H1 (cell line): ENCODE measurements around the gene DNAJC6. TPM values are rescaled to one million over a fixed set of nuclear protein-coding genes. Genes with fewer than 3 reads are reported as not detected.

Experiments used
- CTCF ChIA-PET: fragments of 300-600 bp; sonication (Branson Sonifier 250); formaldehyde crosslinking; loops from one replicate; lab custom pipeline; 2021; ENCODE audit not compliant: partially characterized antibody; lab: Charles Lee
- POLR2A ChIA-PET: fragments of 300-600 bp; sonication (Branson Sonifier 250); formaldehyde crosslinking; loops from one replicate; lab custom pipeline; 2021; ENCODE audit warnings: inconsistent platforms; ENCODE audit not compliant: partially characterized antibody; lab: Charles Lee
- DNase-seq, 2 experiments: peaks; one replicate each; pipeline versions ENCODE4 v3.0.0 to v3.0.0-alpha.2; 2010 to 2022; ENCODE audit warnings: low spot score in 2 of 2, low read depth in 1 of 2, mixed read lengths in 1 of 2
- FAIRE-seq: peaks from 2 replicates; lab custom pipeline; 2011; peaks lifted over from hg19 to GRCh38; lab: Jason Lieb, UNC
- H2AFZ ChIP-seq: 2 replicates; pipeline ENCODE4 v1.8.1; 2012; ENCODE audit warnings: low read length, inconsistent platforms
- H2AK5ac ChIP-seq: 2 replicates; pipeline ENCODE4 v1.6.1; 2013; ENCODE audit warnings: low read depth, low read length
- H2BK120ac ChIP-seq: replicated peaks from 2 replicates; pipeline ENCODE3; 2013; ENCODE audit warnings: low read depth, low read length, inconsistent platforms
- H2BK12ac ChIP-seq: 2 replicates; pipeline ENCODE4 v1.6.1; 2013; ENCODE audit warnings: low read depth, low read length
- H2BK15ac ChIP-seq: 2 replicates; pipeline ENCODE4 v1.6.1; 2013; ENCODE audit warnings: low read length
- H2BK20ac ChIP-seq: 2 replicates; pipeline ENCODE4 v1.6.1; 2013; ENCODE audit warnings: low read length
- H2BK5ac ChIP-seq: 2 replicates; pipeline ENCODE4 v1.6.1; 2013; ENCODE audit warnings: low read depth, low read length
- H3K14ac ChIP-seq: 2 replicates; pipeline ENCODE4 v1.6.1; 2013; ENCODE audit warnings: inconsistent platforms; ENCODE audit not compliant: insufficient read length
- H3K18ac ChIP-seq: 2 replicates; pipeline ENCODE4 v1.6.1; 2013; ENCODE audit warnings: low read length; ENCODE audit errors: extremely low read depth
- H3K23ac ChIP-seq: 2 replicates; pipeline ENCODE4 v1.6.1; 2013; ENCODE audit warnings: inconsistent platforms; ENCODE audit not compliant: insufficient read length
- H3K23me2 ChIP-seq: 2 replicates; pipeline ENCODE4 v1.6.1; 2013; ENCODE audit warnings: low read depth, low read length
- H3K27ac ChIP-seq: 2 replicates; pipeline ENCODE4 v1.6.1; 2011; ENCODE audit warnings: low read depth, low read length, inconsistent platforms
- H3K27me3 ChIP-seq, 4 experiments: replicated peaks in 1 of 4; 1 replicate in 1 of 4; 2 replicates in 3 of 4; pipeline versions ENCODE4 v1.6.1 to v1.8.1; 2011 to 2013; ENCODE audit warnings: low read length in 3 of 4, mild to moderate bottlenecking in 3 of 4, inconsistent platforms in 2 of 4, mixed read lengths in 2 of 4, moderate library complexity in 1 of 4; ENCODE audit not compliant: control insufficient read depth in 3 of 4, insufficient read depth in 3 of 4; ENCODE audit errors: extremely low read depth in 1 of 4
- H3K36me3 ChIP-seq, 4 experiments: 2 replicates each; pipeline versions ENCODE4 v1.6.1 to v1.8.1; 2011 to 2013; ENCODE audit warnings: mild to moderate bottlenecking in 4 of 4, low read length in 3 of 4, moderate library complexity in 2 of 4, control low read depth in 1 of 4, inconsistent platforms in 1 of 4; ENCODE audit not compliant: insufficient read depth in 4 of 4, control insufficient read depth in 2 of 4
- H3K4ac ChIP-seq: replicated peaks from 2 replicates; pipeline ENCODE3; 2013; ENCODE audit warnings: low read length, low read depth, mixed read lengths, inconsistent platforms; ENCODE audit not compliant: insufficient read length
- H3K4me1 ChIP-seq, 4 experiments: replicated peaks in 1 of 4; 1 replicate in 1 of 4; 2 replicates in 3 of 4; pipeline versions ENCODE4 v1.6.1 to v1.8.1; 2011 to 2013; ENCODE audit warnings: low read length in 3 of 4, inconsistent platforms in 2 of 4, mixed read lengths in 1 of 4; ENCODE audit not compliant: insufficient read depth in 4 of 4, control insufficient read depth in 3 of 4
- H3K4me2 ChIP-seq, 2 experiments: 2 replicates each; pipeline versions ENCODE4 v1.6.1 to v1.8.1; 2011 to 2013; ENCODE audit warnings: low read depth in 2 of 2, low read length in 2 of 2, control low read depth in 1 of 2, inconsistent platforms in 1 of 2, mild to moderate bottlenecking in 1 of 2; ENCODE audit not compliant: insufficient read depth in 1 of 2
- H3K4me3 ChIP-seq, 4 experiments: fragments of 200-600, 300-600 bp in 1 of 4; sonication (generic), shearing (Covaris generic), sonication (Bioruptor Twin) in 1 of 4; 2 replicates each; pipeline versions ENCODE4 v1.5.1 to v1.8.1; 2011 to 2016; ENCODE audit warnings: low read length in 4 of 4, low read depth in 3 of 4, control low read depth in 2 of 4, inconsistent platforms in 2 of 4, mild to moderate bottlenecking in 2 of 4, mixed read lengths in 1 of 4, moderate library complexity in 1 of 4; ENCODE audit not compliant: insufficient read depth in 2 of 4; ENCODE audit errors: extremely low read depth in 1 of 4
- H3K56ac ChIP-seq: replicated peaks from 2 replicates; pipeline ENCODE3; 2013; ENCODE audit warnings: low read depth, mild to moderate bottlenecking, mixed read lengths, low read length, inconsistent platforms; ENCODE audit not compliant: insufficient read length
- H3K79me1 ChIP-seq: 2 replicates; pipeline ENCODE4 v1.6.1; 2013; ENCODE audit warnings: low read depth, low read length, control low read depth
- H3K79me2 ChIP-seq, 2 experiments: 2 replicates each; pipeline versions ENCODE4 v1.6.1 to v1.8.1; 2012 to 2013; ENCODE audit warnings: low read length in 2 of 2, mild to moderate bottlenecking in 2 of 2, inconsistent platforms in 1 of 2; ENCODE audit not compliant: insufficient read depth in 2 of 2, control insufficient read depth in 1 of 2
- H3K9ac ChIP-seq, 4 experiments: replicated peaks in 1 of 4; 1 replicate in 1 of 4; 2 replicates in 3 of 4; pipeline versions ENCODE4 v1.6.1 to v1.8.1; 2011 to 2013; ENCODE audit warnings: low read depth in 3 of 4, low read length in 3 of 4, control low read depth in 2 of 4, mild to moderate bottlenecking in 2 of 4, moderate library complexity in 2 of 4, inconsistent platforms in 1 of 4; ENCODE audit errors: extremely low read depth in 1 of 4
- H3K9me3 ChIP-seq, 2 experiments: 2 replicates each; pipeline versions ENCODE4 v1.6.1 to v1.8.1; 2012 to 2013; ENCODE audit warnings: mild to moderate bottlenecking in 2 of 2, moderate library complexity in 2 of 2, control low read depth in 1 of 2, inconsistent platforms in 1 of 2, low read depth in 1 of 2, low read length in 1 of 2, mixed read lengths in 1 of 2; ENCODE audit not compliant: insufficient read depth in 2 of 2
- H4K20me1 ChIP-seq, 2 experiments: replicated peaks in 1 of 2; 2 replicates each; pipeline versions ENCODE3 to v1.8.1; 2011 to 2013; ENCODE audit warnings: inconsistent platforms in 2 of 2, low read length in 2 of 2, mild to moderate bottlenecking in 1 of 2; ENCODE audit not compliant: insufficient read depth in 2 of 2, control insufficient read depth in 1 of 2
- H4K5ac ChIP-seq: 2 replicates; pipeline ENCODE4 v1.6.1; 2013; ENCODE audit warnings: low read length, low read depth, mixed read lengths, inconsistent platforms; ENCODE audit not compliant: insufficient read length
- H4K8ac ChIP-seq: 2 replicates; pipeline ENCODE4 v1.8.0; 2013; ENCODE audit warnings: mild to moderate bottlenecking, moderate library complexity, low read length, inconsistent platforms; ENCODE audit not compliant: insufficient read depth; ENCODE audit errors: extremely low read depth
- H4K91ac ChIP-seq: replicated peaks from 2 replicates; pipeline ENCODE3; 2013; ENCODE audit warnings: low read length, mixed read lengths, inconsistent platforms; ENCODE audit not compliant: insufficient read length
- ATF3 ChIP-seq: IDR thresholded peaks from 2 replicates; pipeline ENCODE4 v1.6.1; 2011; ENCODE audit warnings: low read depth, mild to moderate bottlenecking, low read length; ENCODE audit not compliant: insufficient read depth
- CHD2 ChIP-seq: IDR thresholded peaks from 2 replicates; pipeline ENCODE4 v1.6.1; 2012; ENCODE audit warnings: low read length, improper control_type of control experiment
- EGR1 ChIP-seq: IDR thresholded peaks from 2 replicates; pipeline ENCODE4 v1.6.1; 2011; ENCODE audit warnings: low read depth, low read length, borderline replicate concordance
- JUN ChIP-seq: IDR thresholded peaks from 2 replicates; pipeline ENCODE4 v1.6.1; 2011; ENCODE audit warnings: low read depth, mild to moderate bottlenecking, improper control_type of control experiment, low read length
- RFX5 ChIP-seq: IDR thresholded peaks from 2 replicates; pipeline ENCODE4 v1.6.1; 2011; ENCODE audit warnings: low read depth, low read length, improper control_type of control experiment, borderline replicate concordance
- SAP30 ChIP-seq: fragments of 300-600 bp; sonication (generic); IDR thresholded peaks from 2 replicates; pipeline ENCODE4 v1.7.1; 2012; ENCODE audit warnings: low read length, moderate library complexity, mild to moderate bottlenecking, inconsistent platforms; ENCODE audit not compliant: insufficient read depth, insufficient replicate concordance
- SIX5 ChIP-seq: IDR thresholded peaks from 2 replicates; pipeline ENCODE4 v1.6.1; 2011; ENCODE audit warnings: mild to moderate bottlenecking, low read depth, low read length
- SP1 ChIP-seq: IDR thresholded peaks from 2 replicates; pipeline ENCODE4 v1.6.1; 2011; ENCODE audit warnings: low read depth, low read length
- SUZ12 ChIP-seq: fragments of 200-600 bp; sonication (generic); IDR thresholded peaks from 2 replicates; pipeline ENCODE4 v1.6.1; 2012; ENCODE audit warnings: mild to moderate bottlenecking, inconsistent platforms, low read length, moderate library complexity, mixed read lengths
- TAF7 ChIP-seq: optimal IDR thresholded peaks from 2 replicates; pipeline ENCODE3; 2011; ENCODE audit warnings: low read depth, mild to moderate bottlenecking, inconsistent platforms, low read length, moderate library complexity, borderline replicate concordance
- USF2 ChIP-seq: IDR thresholded peaks from 2 replicates; pipeline ENCODE4 v1.6.1; 2011; ENCODE audit warnings: low read length, improper control_type of control experiment
- WGBS, 2 experiments: shearing (Covaris generic) in 1 of 2; methylation state at CpG; one replicate each; pipeline versions ENCODE4 v1.1.6 to v1.1.7; 2013 to 2015; ENCODE audit warnings: low lambda C conversion rate in 2 of 2, mixed read lengths in 2 of 2, inconsistent platforms in 1 of 2, low coverage in 1 of 2, missing lambda C conversion rate in 1 of 2; ENCODE audit not compliant: insufficient replicate concordance in 2 of 2, insufficient coverage in 1 of 2, insufficient read length in 1 of 2; ENCODE audit errors: extremely low coverage in 1 of 2, missing lambda C conversion rate in 1 of 2; 5-methylcytosine and 5-hydroxymethylcytosine counted together
- polyA plus RNA-seq, 7 experiments: library from polyadenylated mRNA; depleted of rRNA in 3 of 7; stranded (reverse) in 5 of 7; unstranded in 2 of 7; fragments of >200 nt in 5 of 7; fragments of 200-250 nt in 2 of 7; gene quantifications; 1 replicate in 5 of 7; 2 replicates in 1 of 7; 4 replicates in 1 of 7; pipeline versions ENCODE4 v1.2.1 to v1.2.3, GENCODE V29; 2011 to 2013; ENCODE audit warnings: missing spikeins in 2 of 7, mixed read lengths in 2 of 7
- total RNA-seq: library from RNA; stranded (reverse); fragmentation: NEBNext Ultra II Directional; extraction: Animal tissue kit (Norgen Biotek cat#: 25700); gene quantifications from 2 replicates; pipeline ENCODE4 v1.2.1, GENCODE V29; 2021
- TF ChIP-seq, protein P1 (sequence below): IDR thresholded peaks from 2 replicates; pipeline ENCODE4 v1.6.1; 2012; ENCODE audit warnings: inconsistent platforms

The DNAJC6 gene
- total and polyA plus RNA-seq, 2 of the 8 experiments (the other 6 are each of a cell fraction or from before 2014, with no cell fraction given) = 1.6 to 3.0 TPM

DNA sequence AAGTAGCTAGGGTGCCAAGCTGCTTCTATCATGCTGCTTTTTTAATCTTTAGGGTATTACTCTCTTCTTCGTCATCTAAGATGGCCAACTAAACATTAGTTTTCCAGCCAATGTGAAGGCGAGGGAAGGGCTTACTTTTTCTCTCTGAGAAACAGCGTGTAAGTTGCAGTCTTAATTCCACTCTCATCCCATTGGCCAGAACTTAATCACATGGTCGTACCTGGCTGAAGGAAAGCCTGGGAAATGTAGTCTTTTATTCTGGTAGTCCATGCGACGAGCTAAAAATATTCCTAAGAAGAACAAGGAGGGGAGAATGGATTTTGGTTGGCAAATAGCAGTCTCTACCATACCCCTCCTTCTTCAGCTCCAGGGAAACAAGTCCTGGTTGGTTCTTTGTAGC, 21.5 kb downstream of the DNAJC6 start:
- Histone ChIP-seq H3K27me3 (no peaks in the 10 kb centered on the region), H3K4me1 (no peaks in the 10 kb centered on the region), H3K14ac (no peak overlapping the region), H2BK20ac (no peak overlapping the region), H3K23me2 (no peaks in the 10 kb centered on the region), H3K23ac (no peak overlapping the region), H2AFZ (peak overlapping the region; percentile 82; the same call in 1 of the 2 replicates), H3K4ac (no peak overlapping the region), H3K9ac (no peak overlapping the region), H4K8ac (no peak overlapping the region)
- WGBS, 2 experiments = 73% methylated on average over 6 of the region's 6 CpGs; no CpG with 5 or more reads in 1 of the 2 experiments
- POLR2A ChIA-PET = interaction anchor here (0.6 to 0.9 kb wide), 3 partner anchors 63 to 92 kb away, joined by 3 read pairs; no protein-coding TSS in a partner anchor
- peak; percentile 86 for FAIRE-seq
- TF ChIP-seq SUZ12 (no peak), CHD2 (peak; percentile 61; the same call in 1 of the 2 replicates), TAF7 (no peak), SIX5 (peak; percentile 61), SAP30 (no peak), USF2 (peak; percentile 79), JUN (no peak), SP1 (peak; percentile 48; the same call in 1 of the 2 replicates), RFX5 (no peak), ATF3 (peak; percentile 44; the same call in 1 of the 2 replicates), EGR1 (no peak)
- TF ChIP-seq, protein P1, sequence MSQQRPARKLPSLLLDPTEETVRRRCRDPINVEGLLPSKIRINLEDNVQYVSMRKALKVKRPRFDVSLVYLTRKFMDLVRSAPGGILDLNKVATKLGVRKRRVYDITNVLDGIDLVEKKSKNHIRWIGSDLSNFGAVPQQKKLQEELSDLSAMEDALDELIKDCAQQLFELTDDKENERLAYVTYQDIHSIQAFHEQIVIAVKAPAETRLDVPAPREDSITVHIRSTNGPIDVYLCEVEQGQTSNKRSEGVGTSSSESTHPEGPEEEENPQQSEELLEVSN = peak; percentile 42; the same call in 1 of the 2 replicates
- TF ChIP-seq, all 59 proteins: peak for 6
- H2AK5ac ChIP-seq = no peak overlapping the region
- no peak overlapping the region for H4K5ac ChIP-seq
- CTCF ChIA-PET = no interaction called here
- H3K56ac ChIP-seq = no peak overlapping the region
- H2BK120ac ChIP-seq = no peak overlapping the region
- no peak overlapping the region for H2BK5ac ChIP-seq
- no peaks in the 10 kb centered on the region for H3K79me1 ChIP-seq
- no peaks in the 10 kb centered on the region for H3K9me3 ChIP-seq
- H2BK12ac ChIP-seq = no peak overlapping the region
- H3K79me2 ChIP-seq = no peaks in the 10 kb centered on the region
- no peaks in the 10 kb centered on the region for H4K20me1 ChIP-seq
- H3K36me3 ChIP-seq = no peaks in the 10 kb centered on the region
- DNase-seq = no peak
- no peak overlapping the region for H3K4me3 ChIP-seq
- no peak overlapping the region for H3K18ac ChIP-seq
- no peak overlapping the region for H4K91ac ChIP-seq
- no peak overlapping the region for H3K4me2 ChIP-seq
- H2BK15ac ChIP-seq = no peak overlapping the region
- no peak overlapping the region for H3K27ac ChIP-seq
